Heart right ventricle (tissue), 16 donors: ENCODE data around the gene LIMCH1. TPM values are rescaled to one million over a fixed set of nuclear protein-coding genes. Genes with fewer than 3 reads are reported as not detected.

Experiments used
- ATAC-seq, 8 donors: fragments of 200-7000 bp; cut with Tn5 transposase; one replicate each; pipeline ENCODE4 v1.9.1; 2020; ENCODE audit warnings: mild to moderate bottlenecking in 8 of 8, moderate library complexity in 8 of 8, moderate number of reproducible peaks in 1 of 8
- DNase-seq, 2 donors: peaks; one replicate each; pipeline ENCODE4 v3.0.0-alpha.2; 2020
- H3K27ac ChIP-seq, 10 donors: fragments of 200-600 bp; sonication (generic) in 2 of 10; one replicate each; pipeline versions ENCODE4 v1.5.0 to v1.8.0; 2020 to 2022; ENCODE audit warnings: mild to moderate bottlenecking in 3 of 10
- H3K27me3 ChIP-seq, 7 donors: fragments of 200-600 bp; one replicate each; pipeline ENCODE4 v1.8.0; 2021 to 2022; ENCODE audit warnings: mild to moderate bottlenecking in 2 of 7
- H3K36me3 ChIP-seq, 9 donors: fragments of 200-600 bp; sonication (generic) in 1 of 9; one replicate each; pipeline versions ENCODE4 v1.5.0 to v1.8.0; 2020 to 2022; ENCODE audit warnings: mild to moderate bottlenecking in 2 of 9
- H3K4me1 ChIP-seq, 9 donors: fragments of 200-600 bp; sonication (generic) in 1 of 9; one replicate each; pipeline versions ENCODE4 v1.5.0 to v1.8.0; 2020 to 2022; ENCODE audit warnings: mild to moderate bottlenecking in 4 of 9
- H3K4me3 ChIP-seq, 10 donors: fragments of 200-600 bp; sonication (generic) in 2 of 10; one replicate each; pipeline versions ENCODE4 v1.5.0 to v1.8.0; 2020 to 2022; ENCODE audit warnings: mild to moderate bottlenecking in 7 of 10, moderate library complexity in 2 of 10
- H3K9me3 ChIP-seq, 11 donors: fragments of 200-600 bp in 10 of 11; sonication (generic) in 2 of 11; one replicate each; pipeline versions ENCODE4 v1.5.0 to v1.8.0; 2013 to 2022; ENCODE audit warnings: mild to moderate bottlenecking in 2 of 11, control low read depth in 1 of 11, moderate library complexity in 1 of 11
- WGBS, 2 donors: extraction: QIAGEN DNeasy Blood & Tissue Kit; methylation state at CpG; one replicate each; pipeline ENCODE4 v1.1.7; 2013; ENCODE audit warnings: inconsistent platforms in 1 of 2; 5-methylcytosine and 5-hydroxymethylcytosine counted together
- intact Hi-C, 10 donors: fragments of 100-400 bp; cut with DNase I; formaldehyde crosslinking; loops; one replicate each; pipeline versions ENCODE4 v1.11.1 to v1.14.2; 2022
- polyA plus RNA-seq, 2 donors: library from polyadenylated mRNA; stranded (reverse); fragments of 200-250 nt; gene quantifications; one replicate each; pipeline ENCODE4 v1.2.3, GENCODE V29; 2013
- total RNA-seq, 10 donors: library from RNA; stranded (reverse); fragmentation: NEBNext Ultra II Directional in 3 of 10; extraction: Animal tissue kit (Norgen Biotek cat#: 25700) in 3 of 10; gene quantifications; one replicate each; pipeline versions ENCODE4 v1.2.1 to v1.2.4, GENCODE V29; 2021 to 2023
- TF ChIP-seq, protein P1 (sequence below), 9 donors: fragments of 200-600 bp; sonication (generic) in 2 of 9; IDR thresholded peaks; one replicate each; pipeline versions ENCODE4 v1.5.0 to v1.8.0; 2021 to 2022; ENCODE audit warnings: antibody characterized with exemption in 9 of 9, mild to moderate bottlenecking in 5 of 9, moderate library complexity in 1 of 9
- donor health status: Arrhythmogenic right ventricular cardiomyopathy.
- donor health status: ischemic (EF 13 %, LVEDD 7.1; RV severe dilation, severe dysfunction).
- donor health status: healthy with polysubstance abuse.
- donor health status: DM: no; HTN: yes; CAD: no.
- donor health status: DM: no; HTN: no; CAD: no.
- donor health status: ischemic (EF 25% LVEDD 6.9; RV normal size, moderate dysfunction).
- donor health status: ischemic (EF 25% LVEDD 5.7; RV mildly dilated, moderate dysfunction).
- donor health status: healthy.
- donor health status: DM: yes; HTN: yes; CAD: no.
- donor health status: Ischemic cardiomyopathy.
- donor health status: ischemic (EF 35%, LVEDD 5.7; RV mildly dilated, moderate dysfunction).
- donor health status: nonischemic (EF 11% LVEDD 7.7; RV severe dilation, severe dysfunction).
- donor health status: DM: yes; HTN: yes; CAD: no.
- donor health status: PGD.
- donor health status: ischemic (EF 29% LVEDD 5.4; RV normal size, mild dysfunction).
- donor health status: nonischemic (EF 23%, LVEDD 6.1; RV moderate dilation, normal function).

Gene LIMCH1
- total and polyA plus RNA-seq, 12 donors = 28.4 to 410 (median 280) TPM

DNA sequence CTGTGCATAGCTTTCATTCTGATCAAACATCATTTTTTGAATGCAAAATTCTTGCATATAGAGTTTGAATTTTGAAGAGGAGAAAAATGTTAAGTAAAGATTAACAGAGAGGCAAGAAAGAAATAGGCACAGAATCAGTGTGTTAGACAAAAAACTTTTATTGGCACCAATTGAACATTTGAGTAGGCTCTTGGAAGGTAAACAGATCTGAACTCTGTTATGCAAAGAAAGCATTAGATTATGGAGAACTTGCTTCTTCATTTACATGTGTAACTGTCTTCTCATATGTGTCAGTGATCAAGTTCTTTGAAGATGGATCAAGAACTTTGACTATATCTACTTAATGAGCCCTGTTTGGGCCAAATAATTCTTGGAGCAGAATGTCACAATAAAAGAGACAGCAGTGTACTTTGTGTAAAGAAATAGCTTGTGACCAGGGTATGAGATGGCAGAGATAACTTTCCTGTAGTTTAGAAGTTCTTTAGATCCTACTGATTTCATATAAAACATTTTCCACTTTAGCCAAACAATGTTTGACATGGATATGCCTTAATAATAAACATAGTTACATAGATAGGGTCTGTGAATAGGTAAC is 61.3 kb downstream of the LIMCH1 start:
- H3K4me1 ChIP-seq = peaks cover 10 to 80% (median 50%) of the 10 kb centered on the region in 9 donors

DNA sequence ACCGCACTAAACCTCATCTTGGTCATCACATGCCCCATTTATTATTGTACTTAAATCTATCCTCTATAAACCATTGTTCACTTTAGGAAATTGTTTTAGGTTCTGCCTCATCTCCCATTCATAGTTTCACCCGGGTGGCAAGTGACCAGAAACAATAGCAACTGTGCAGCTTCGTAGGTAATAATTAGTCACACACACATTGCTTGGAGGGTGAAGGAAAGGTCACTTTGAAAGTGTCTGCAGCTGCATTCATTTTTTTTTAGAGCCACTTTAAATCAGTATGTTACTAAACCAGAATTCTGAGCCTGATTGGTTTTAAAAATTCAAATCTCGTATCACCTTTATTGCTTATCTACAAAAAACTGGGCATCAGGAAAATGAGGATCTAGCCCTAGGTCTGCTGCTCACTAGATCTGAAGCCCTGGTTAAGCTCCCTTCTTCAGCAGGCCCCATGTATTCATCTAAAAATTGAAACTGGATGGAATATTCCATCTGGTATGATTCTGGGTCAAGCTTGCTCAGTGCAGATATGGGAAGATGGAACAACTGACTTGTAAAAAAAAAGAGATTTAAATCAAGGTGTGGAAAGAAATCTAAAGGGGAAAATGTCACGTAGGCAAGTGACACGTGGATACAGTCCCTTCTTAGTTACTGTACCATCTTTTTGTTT is 62.4 kb downstream of the LIMCH1 start:
- TF ChIP-seq, protein P1, sequence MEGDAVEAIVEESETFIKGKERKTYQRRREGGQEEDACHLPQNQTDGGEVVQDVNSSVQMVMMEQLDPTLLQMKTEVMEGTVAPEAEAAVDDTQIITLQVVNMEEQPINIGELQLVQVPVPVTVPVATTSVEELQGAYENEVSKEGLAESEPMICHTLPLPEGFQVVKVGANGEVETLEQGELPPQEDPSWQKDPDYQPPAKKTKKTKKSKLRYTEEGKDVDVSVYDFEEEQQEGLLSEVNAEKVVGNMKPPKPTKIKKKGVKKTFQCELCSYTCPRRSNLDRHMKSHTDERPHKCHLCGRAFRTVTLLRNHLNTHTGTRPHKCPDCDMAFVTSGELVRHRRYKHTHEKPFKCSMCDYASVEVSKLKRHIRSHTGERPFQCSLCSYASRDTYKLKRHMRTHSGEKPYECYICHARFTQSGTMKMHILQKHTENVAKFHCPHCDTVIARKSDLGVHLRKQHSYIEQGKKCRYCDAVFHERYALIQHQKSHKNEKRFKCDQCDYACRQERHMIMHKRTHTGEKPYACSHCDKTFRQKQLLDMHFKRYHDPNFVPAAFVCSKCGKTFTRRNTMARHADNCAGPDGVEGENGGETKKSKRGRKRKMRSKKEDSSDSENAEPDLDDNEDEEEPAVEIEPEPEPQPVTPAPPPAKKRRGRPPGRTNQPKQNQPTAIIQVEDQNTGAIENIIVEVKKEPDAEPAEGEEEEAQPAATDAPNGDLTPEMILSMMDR (IDR thresholded peaks at IDR 0.05) = no peak
- Histone ChIP-seq H3K27me3 (no peaks in the 10 kb centered on the region), H3K4me1 (peaks cover 4 to 70% (median 41%) of the 10 kb centered on the region in 9 donors), H3K27ac (peak overlapping the region in 3 of 10 donors; percentile 2 to 12 (median 10)), H3K36me3 (peaks cover 0 to 11% (median 0%) of the 10 kb centered on the region in 9 donors), H3K9me3 (no peaks in the 10 kb centered on the region), H3K4me3 (no peak overlapping the region)
- WGBS, 2 donors = 58 to 60% methylated on average over 6 of the region's 6 CpGs
- intact Hi-C loops = loop anchor here in 1 of 10 donors (1.0 kb wide), 1 partner anchor 21 kb away; no protein-coding TSS in a partner anchor
- ATAC-seq (peak in 7 of 8 donors; percentile 53 to 84 (median 74)), DNase-seq (peak in 1 of 2 donors; percentile 23)

More for the DNA sequence above, 61.3 kb downstream of the LIMCH1 start:
- H3K36me3 ChIP-seq = peaks cover 0 to 8% (median 0%) of the 10 kb centered on the region in 9 donors
- H3K9me3 ChIP-seq = no peaks in the 10 kb centered on the region
- TF ChIP-seq, protein P1 (IDR thresholded peaks at IDR 0.05) = no peak
- DNase-seq = no peak
- H3K27me3 ChIP-seq = no peaks in the 10 kb centered on the region
- intact Hi-C loops = loop anchor here in 1 of 10 donors (10.0 kb wide), 1 partner anchor 144 kb away; no protein-coding TSS in a partner anchor
- ATAC-seq = no peak
- H3K27ac ChIP-seq = no peak overlapping the region
- no peak overlapping the region for H3K4me3 ChIP-seq

DNA sequence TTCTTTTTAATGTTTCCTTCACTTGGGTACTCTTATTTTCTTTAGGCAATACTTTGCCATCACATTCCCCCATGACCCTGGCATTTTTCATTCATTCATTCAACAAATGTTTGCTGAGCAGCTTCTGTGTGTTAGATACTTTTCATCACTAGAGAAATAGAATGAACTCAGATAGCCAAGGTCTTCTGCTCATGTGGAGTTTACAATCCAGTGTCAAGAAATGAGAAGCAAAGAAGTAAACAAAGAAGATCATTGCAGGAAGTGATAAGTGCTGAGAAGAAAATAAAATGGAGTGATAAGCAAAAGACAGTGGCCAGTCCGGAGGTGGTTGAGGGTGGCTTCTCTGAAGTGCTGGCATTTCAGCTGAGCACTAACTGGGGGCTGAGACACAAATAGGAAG is 63.1 kb downstream of the LIMCH1 start:
- intact Hi-C loops = no loop called here
- 46 to 55% methylated on average over 1 of the region's 1 CpG for WGBS, 2 donors

DNA sequence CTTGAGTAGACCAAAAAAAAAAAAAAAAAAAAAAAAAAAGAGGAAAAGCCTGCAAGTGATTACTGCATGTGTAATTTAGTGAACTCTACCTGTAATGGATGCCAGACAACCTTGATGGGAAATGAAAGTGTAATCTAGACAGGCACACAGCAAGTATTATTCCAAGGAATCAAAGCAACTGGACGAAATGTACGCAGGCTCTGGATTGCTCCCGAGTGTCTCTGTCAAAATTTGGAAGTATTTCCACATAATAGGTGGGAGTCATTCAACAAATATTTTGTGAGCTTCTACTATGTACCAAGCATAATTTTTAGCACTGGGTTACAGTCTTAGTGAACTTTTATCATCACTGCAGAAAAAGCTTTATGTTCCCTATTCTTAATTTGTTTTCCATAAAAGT is 64.2 kb downstream of the LIMCH1 start:
- no peak for DNase-seq
- H3K4me3 ChIP-seq = no peak overlapping the region
- peak in 1 of 8 donors; percentile 22 for ATAC-seq
- H3K4me1 ChIP-seq = peaks cover 4 to 59% (median 41%) of the 10 kb centered on the region in 9 donors
- no peaks in the 10 kb centered on the region for H3K27me3 ChIP-seq
- intact Hi-C loops = no loop called here
- no peak overlapping the region for H3K27ac ChIP-seq
- H3K9me3 ChIP-seq = no peaks in the 10 kb centered on the region
- WGBS, 2 donors = 82 to 91% methylated on average over 3 of the region's 3 CpGs
- TF ChIP-seq, protein P1 (IDR thresholded peaks at IDR 0.05) = no peak
- H3K36me3 ChIP-seq = peaks cover 0 to 28% (median 0%) of the 10 kb centered on the region in 9 donors

More for the DNA sequence above, 63.1 kb downstream of the LIMCH1 start:
- H3K27me3 ChIP-seq = no peaks in the 10 kb centered on the region
- DNase-seq (no peak), ATAC-seq (no peak)
- H3K9me3 ChIP-seq = no peaks in the 10 kb centered on the region
- H3K4me3 ChIP-seq = no peak overlapping the region
- H3K4me1 ChIP-seq = peaks cover 4 to 65% (median 41%) of the 10 kb centered on the region in 9 donors
- TF ChIP-seq, protein P1 (IDR thresholded peaks at IDR 0.05) = no peak
- peaks cover 0 to 18% (median 0%) of the 10 kb centered on the region in 9 donors for H3K36me3 ChIP-seq
- peak overlapping the region in 1 of 10 donors; percentile 10 for H3K27ac ChIP-seq
